Neural cell (in vitro differentiated cells): ENCODE results near the gene ILF3. TPM values are rescaled to one million over a fixed set of nuclear protein-coding genes. Genes with fewer than 3 reads are reported as not detected.

ENCODE experiments used
- H2AFZ ChIP-seq: fragments of 200-600, 300-800 bp; sonication (generic), shearing (Covaris generic); 2 replicates; pipeline ENCODE4 v1.6.0; 2014; ENCODE audit warnings: low read depth, mild to moderate bottlenecking, antibody characterized with exemption, low read length, moderate library complexity
- H3F3A ChIP-seq: fragments of 200-600 bp; shearing (Covaris generic); 2 replicates; pipeline ENCODE4 v1.6.1; 2016; ENCODE audit warnings: mild to moderate bottlenecking, moderate library complexity, mixed read lengths, antibody characterized with exemption, low read length; ENCODE audit not compliant: insufficient read depth, poor library complexity, severe bottlenecking
- H3K27ac ChIP-seq: fragments of 200-600, 300-800 bp; sonication (generic), shearing (Covaris generic); 2 replicates; pipeline ENCODE4 v1.5.1; 2014; ENCODE audit warnings: mild to moderate bottlenecking, low read length, moderate library complexity
- H3K27me3 ChIP-seq: fragments of 300-800, 200-600 bp; sonication (generic), shearing (Covaris generic); 2 replicates; pipeline ENCODE4 v1.6.0; 2014; ENCODE audit warnings: mild to moderate bottlenecking, low read depth, low read length, moderate library complexity; ENCODE audit not compliant: insufficient read depth
- H3K36me3 ChIP-seq: fragments of 300-800, 200-600 bp; sonication (generic), shearing (Covaris generic); 2 replicates; pipeline ENCODE4 v1.5.1; 2014; ENCODE audit warnings: mild to moderate bottlenecking, antibody characterized with exemption, low read length, moderate library complexity; ENCODE audit not compliant: insufficient read depth
- H3K4me2 ChIP-seq: fragments of 300-800, 200-600 bp; sonication (generic), shearing (Covaris generic); 2 replicates; pipeline ENCODE4 v1.6.0; 2014; ENCODE audit warnings: mild to moderate bottlenecking, low read length
- H3K4me3 ChIP-seq: fragments of 300-800, 200-600 bp; sonication (generic), shearing (Covaris generic); 2 replicates; pipeline ENCODE4 v1.5.1; 2014; ENCODE audit warnings: mild to moderate bottlenecking, low read length, moderate library complexity
- H3K79me2 ChIP-seq: fragments of 200-600 bp; shearing (Covaris generic); replicated peaks from 2 replicates; pipeline ENCODE4 v1.6.0; 2014; ENCODE audit warnings: mild to moderate bottlenecking, low read length, moderate library complexity; ENCODE audit not compliant: insufficient read depth
- H3K9ac ChIP-seq: fragments of 300-800, 200-600 bp; sonication (generic), shearing (Covaris generic); 2 replicates; pipeline ENCODE4 v1.6.1; 2016; ENCODE audit warnings: mild to moderate bottlenecking, low read length, mixed read lengths
- H3K9me2 ChIP-seq: fragments of 200-600 bp; shearing (Covaris generic); 2 replicates; pipeline ENCODE4 v1.6.1; 2016; ENCODE audit warnings: mild to moderate bottlenecking, low read length, mixed read lengths; ENCODE audit not compliant: insufficient read depth
- H3K9me3 ChIP-seq: fragments of 200-600, 300-800 bp; sonication (generic), shearing (Covaris generic); 2 replicates; pipeline ENCODE4 v1.6.1; 2016; ENCODE audit warnings: mild to moderate bottlenecking, mixed run types, low read length, moderate library complexity, mixed read lengths
- H4K20me1 ChIP-seq: fragments of 200-600 bp; shearing (Covaris generic); 2 replicates; pipeline ENCODE4 v1.6.1; 2016; ENCODE audit warnings: mild to moderate bottlenecking, mixed run types; ENCODE audit not compliant: insufficient read depth
- EP300 ChIP-seq: fragments of 450-650 bp; conservative IDR thresholded peaks from 2 replicates; pipeline ENCODE4 v1.6.1; 2014; ENCODE audit warnings: antibody characterized with exemption, mild to moderate bottlenecking, moderate library complexity; ENCODE audit not compliant: poor library complexity, severe bottlenecking
- EZH2 ChIP-seq: fragments of 200-600, 300-800 bp; shearing (Covaris generic), sonication (generic); IDR thresholded peaks from 2 replicates; pipeline ENCODE4 v1.6.1; 2014; ENCODE audit warnings: antibody characterized with exemption, low read length, borderline replicate concordance, mild to moderate bottlenecking; ENCODE audit not compliant: insufficient read depth, poor library complexity, severe bottlenecking
- MXI1 ChIP-seq: fragments of 450-650 bp; conservative IDR thresholded peaks from 2 replicates; pipeline ENCODE4 v1.6.1; 2014; ENCODE audit warnings: antibody characterized with exemption, mild to moderate bottlenecking; ENCODE audit not compliant: poor library complexity, severe bottlenecking
- POLR2AphosphoS5 ChIP-seq: IDR thresholded peaks from 2 replicates; pipeline ENCODE4 v1.6.1; 2012
- RAD21 ChIP-seq: fragments of 450-650 bp; conservative IDR thresholded peaks from 2 replicates; pipeline ENCODE4 v1.6.1; 2014; ENCODE audit warnings: antibody characterized with exemption, mild to moderate bottlenecking, moderate library complexity
- SMC3 ChIP-seq: fragments of 450-650 bp; conservative IDR thresholded peaks from 2 replicates; pipeline ENCODE4 v1.6.1; 2014; ENCODE audit warnings: antibody characterized with exemption, mild to moderate bottlenecking, moderate library complexity; ENCODE audit not compliant: poor library complexity
- TAF1 ChIP-seq: IDR thresholded peaks from 2 replicates; pipeline ENCODE4 v1.6.1; 2012; ENCODE audit warnings: low read depth
- polyA plus RNA-seq: library from polyadenylated mRNA; depleted of rRNA; stranded (reverse); fragments of >200 nt; gene quantifications from 2 replicates; pipeline ENCODE4 v1.2.3, GENCODE V29; 2014
- TF ChIP-seq, protein P1 (sequence below): IDR thresholded peaks from 2 replicates; pipeline ENCODE4 v1.6.1; 2012; ENCODE audit warnings: borderline replicate concordance
- TF ChIP-seq, protein P2 (sequence below): fragments of 450-650 bp; IDR thresholded peaks from 2 replicates; pipeline ENCODE4 v1.5.1; 2014; ENCODE audit warnings: antibody characterized with exemption, mild to moderate bottlenecking, moderate library complexity; ENCODE audit not compliant: poor library complexity, severe bottlenecking

ILF3 gene
- polyA plus RNA-seq, 1 donor from 2014 or later = 464 TPM

DNA sequence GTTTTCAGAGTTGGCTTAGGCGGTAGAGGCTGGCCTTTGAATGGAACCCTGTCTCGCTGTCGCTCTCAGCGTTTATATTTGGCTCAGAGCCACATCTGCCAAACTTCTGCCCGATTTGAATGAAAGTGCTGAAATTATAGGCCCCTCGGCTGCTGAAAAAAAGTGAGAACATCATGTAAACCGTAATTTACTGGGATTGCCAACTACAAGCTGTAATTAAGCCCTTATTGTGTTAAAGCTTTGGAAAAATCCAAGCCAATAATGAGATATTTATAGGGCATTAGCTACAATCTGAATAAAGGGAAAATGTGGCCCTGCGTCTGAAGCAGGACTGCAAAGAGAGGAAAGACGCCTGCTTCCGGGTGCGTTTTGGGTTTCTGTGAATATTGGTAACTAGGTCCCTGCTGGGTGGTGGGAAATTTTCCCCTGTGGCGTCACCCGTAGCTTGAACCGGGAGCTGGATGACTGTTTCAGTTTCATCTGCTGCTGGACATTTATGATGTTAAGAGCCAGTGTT is 73.6 kb downstream of the ILF3 start:
- H3K9ac ChIP-seq = no peak overlapping the region
- no peaks in the 10 kb centered on the region for H3K27me3 ChIP-seq
- H3F3A ChIP-seq = no peaks in the 10 kb centered on the region
- no peak overlapping the region for H2AFZ ChIP-seq
- no peaks in the 10 kb centered on the region for H3K9me2 ChIP-seq
- no peaks in the 10 kb centered on the region for H4K20me1 ChIP-seq
- H3K79me2 ChIP-seq = peaks cover 16% of the 10 kb centered on the region
- H3K36me3 ChIP-seq = no peaks in the 10 kb centered on the region
- no peaks in the 10 kb centered on the region for H3K9me3 ChIP-seq
- H3K27ac ChIP-seq = no peak overlapping the region
- H3K4me3 ChIP-seq = no peak overlapping the region
- no peak overlapping the region for H3K4me2 ChIP-seq
- no peak for TF ChIP-seq MXI1
- TF ChIP-seq, protein P1, sequence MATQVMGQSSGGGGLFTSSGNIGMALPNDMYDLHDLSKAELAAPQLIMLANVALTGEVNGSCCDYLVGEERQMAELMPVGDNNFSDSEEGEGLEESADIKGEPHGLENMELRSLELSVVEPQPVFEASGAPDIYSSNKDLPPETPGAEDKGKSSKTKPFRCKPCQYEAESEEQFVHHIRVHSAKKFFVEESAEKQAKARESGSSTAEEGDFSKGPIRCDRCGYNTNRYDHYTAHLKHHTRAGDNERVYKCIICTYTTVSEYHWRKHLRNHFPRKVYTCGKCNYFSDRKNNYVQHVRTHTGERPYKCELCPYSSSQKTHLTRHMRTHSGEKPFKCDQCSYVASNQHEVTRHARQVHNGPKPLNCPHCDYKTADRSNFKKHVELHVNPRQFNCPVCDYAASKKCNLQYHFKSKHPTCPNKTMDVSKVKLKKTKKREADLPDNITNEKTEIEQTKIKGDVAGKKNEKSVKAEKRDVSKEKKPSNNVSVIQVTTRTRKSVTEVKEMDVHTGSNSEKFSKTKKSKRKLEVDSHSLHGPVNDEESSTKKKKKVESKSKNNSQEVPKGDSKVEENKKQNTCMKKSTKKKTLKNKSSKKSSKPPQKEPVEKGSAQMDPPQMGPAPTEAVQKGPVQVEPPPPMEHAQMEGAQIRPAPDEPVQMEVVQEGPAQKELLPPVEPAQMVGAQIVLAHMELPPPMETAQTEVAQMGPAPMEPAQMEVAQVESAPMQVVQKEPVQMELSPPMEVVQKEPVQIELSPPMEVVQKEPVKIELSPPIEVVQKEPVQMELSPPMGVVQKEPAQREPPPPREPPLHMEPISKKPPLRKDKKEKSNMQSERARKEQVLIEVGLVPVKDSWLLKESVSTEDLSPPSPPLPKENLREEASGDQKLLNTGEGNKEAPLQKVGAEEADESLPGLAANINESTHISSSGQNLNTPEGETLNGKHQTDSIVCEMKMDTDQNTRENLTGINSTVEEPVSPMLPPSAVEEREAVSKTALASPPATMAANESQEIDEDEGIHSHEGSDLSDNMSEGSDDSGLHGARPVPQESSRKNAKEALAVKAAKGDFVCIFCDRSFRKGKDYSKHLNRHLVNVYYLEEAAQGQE = no peak
- TF ChIP-seq EP300 = no peak
- TF ChIP-seq SMC3 = no peak
- no peak for TF ChIP-seq POLR2AphosphoS5
- TF ChIP-seq, protein P2, sequence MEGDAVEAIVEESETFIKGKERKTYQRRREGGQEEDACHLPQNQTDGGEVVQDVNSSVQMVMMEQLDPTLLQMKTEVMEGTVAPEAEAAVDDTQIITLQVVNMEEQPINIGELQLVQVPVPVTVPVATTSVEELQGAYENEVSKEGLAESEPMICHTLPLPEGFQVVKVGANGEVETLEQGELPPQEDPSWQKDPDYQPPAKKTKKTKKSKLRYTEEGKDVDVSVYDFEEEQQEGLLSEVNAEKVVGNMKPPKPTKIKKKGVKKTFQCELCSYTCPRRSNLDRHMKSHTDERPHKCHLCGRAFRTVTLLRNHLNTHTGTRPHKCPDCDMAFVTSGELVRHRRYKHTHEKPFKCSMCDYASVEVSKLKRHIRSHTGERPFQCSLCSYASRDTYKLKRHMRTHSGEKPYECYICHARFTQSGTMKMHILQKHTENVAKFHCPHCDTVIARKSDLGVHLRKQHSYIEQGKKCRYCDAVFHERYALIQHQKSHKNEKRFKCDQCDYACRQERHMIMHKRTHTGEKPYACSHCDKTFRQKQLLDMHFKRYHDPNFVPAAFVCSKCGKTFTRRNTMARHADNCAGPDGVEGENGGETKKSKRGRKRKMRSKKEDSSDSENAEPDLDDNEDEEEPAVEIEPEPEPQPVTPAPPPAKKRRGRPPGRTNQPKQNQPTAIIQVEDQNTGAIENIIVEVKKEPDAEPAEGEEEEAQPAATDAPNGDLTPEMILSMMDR = no peak
- TF ChIP-seq EZH2 = no peak
- TF ChIP-seq TAF1 = no peak
- TF ChIP-seq RAD21 = no peak

DNA sequence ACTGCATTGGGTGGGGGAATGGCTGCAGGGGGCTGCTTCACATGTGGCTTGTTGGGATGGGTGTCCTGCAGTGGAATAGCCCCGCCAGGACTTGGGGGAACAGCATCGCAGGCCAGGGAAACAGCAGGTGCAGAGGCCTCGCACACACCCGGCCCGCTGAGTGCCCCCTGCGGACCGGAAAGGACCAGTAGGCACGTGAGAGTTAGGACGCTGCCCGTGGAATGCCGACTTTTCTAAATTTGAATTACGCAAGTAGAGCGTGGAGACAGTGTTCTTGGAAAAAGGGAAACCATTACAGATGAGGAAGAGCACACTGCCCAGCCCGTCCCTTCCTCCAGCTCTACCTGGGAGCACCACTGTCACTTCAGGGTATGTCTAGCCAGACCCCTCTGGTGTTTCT is 75.3 kb downstream of the ILF3 start:
- no peak for TF ChIP-seq TAF1
- TF ChIP-seq, protein P2 = no peak
- TF ChIP-seq, protein P1 = no peak
- no peak for TF ChIP-seq RAD21
- TF ChIP-seq SMC3 = no peak
- peaks cover 12% of the 10 kb centered on the region for H3K79me2 ChIP-seq
- H3K9me3 ChIP-seq = no peaks in the 10 kb centered on the region
- H3K27me3 ChIP-seq = no peaks in the 10 kb centered on the region
- no peaks in the 10 kb centered on the region for H3F3A ChIP-seq
- no peak overlapping the region for H3K27ac ChIP-seq
- no peak overlapping the region for H3K9ac ChIP-seq
- no peak overlapping the region for H3K4me2 ChIP-seq
- no peaks in the 10 kb centered on the region for H3K9me2 ChIP-seq
- H2AFZ ChIP-seq = no peak overlapping the region
- no peak overlapping the region for H3K4me3 ChIP-seq
- H3K36me3 ChIP-seq = no peaks in the 10 kb centered on the region
- no peaks in the 10 kb centered on the region for H4K20me1 ChIP-seq
